Measurements from ENCODE around the gene SMARCB1.

GRCh38 chr22:23781065-23781464 is 5.7 kb upstream of the SMARCB1 start:
- TF ChIP-seq POLR2A (IDR thresholded peaks at IDR 0.05), result no peak
- TF ChIP-seq CTCF (IDR thresholded peaks at IDR 0.05), result no peak
- no peak for TF ChIP-seq EP300 (IDR thresholded peaks at IDR 0.05)

Data from sigmoid colon (tissue), 4 donors.